ENCODE measurements around the gene NFKBIE. TPM values are rescaled to one million over a fixed set of nuclear protein-coding genes. Genes with fewer than 3 reads are reported as not detected.
A peak's percentile ranks its signal among the peaks of the same experiment; 100 is the strongest.

The NFKBIE gene
- total and polyA plus RNA-seq, 2 of the 13 experiments (the other 11 are each of a cell fraction or from before 2014, with no cell fraction given), result 6.7 to 14.5 TPM

DNA sequence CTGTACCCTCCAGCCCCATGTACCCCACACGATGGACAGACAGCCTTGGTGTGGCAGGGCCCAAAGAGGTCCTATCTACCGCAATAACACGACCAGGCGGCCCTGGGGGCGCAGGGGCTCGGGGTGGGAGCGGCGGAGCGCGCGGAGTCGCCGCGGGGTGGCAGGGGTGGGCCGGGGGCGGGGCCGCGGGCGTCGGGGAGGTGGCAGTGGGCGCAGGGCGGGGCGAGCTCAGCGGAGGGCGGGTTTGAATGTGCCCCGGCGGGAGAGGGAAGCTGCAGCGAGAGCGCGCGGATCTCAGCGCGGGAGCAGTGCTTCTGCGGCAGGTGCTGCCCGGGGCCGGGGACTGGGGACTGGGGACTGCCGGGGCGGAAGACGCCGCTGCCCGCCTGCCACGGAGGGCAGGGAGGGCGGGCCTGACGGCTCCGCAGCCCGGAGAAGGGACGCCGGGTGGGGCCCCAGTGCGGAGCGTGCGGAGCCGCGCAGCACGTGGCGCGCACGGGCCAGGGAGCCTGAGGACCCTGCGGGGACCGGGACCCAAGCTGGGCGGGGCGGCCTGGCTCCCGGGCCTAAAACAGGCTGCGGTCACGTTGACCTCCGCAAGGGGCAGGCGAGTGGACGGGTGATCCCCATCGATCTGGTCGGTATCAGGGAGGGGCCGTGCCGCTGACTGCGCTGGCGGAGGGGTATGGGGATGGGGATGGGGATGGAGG lies 41.9 kb downstream of the NFKBIE start, which contains the start of gene SLC29A1 (continued):
- TF ChIP-seq SRSF9 (IDR thresholded peaks at IDR 0.05; ENCODE audit: borderline replicate concordance, insufficient read depth, low read depth, low read length, poor library complexity, severe bottlenecking) (no peak), GFI1 (CRISPR knock-in tag; IDR thresholded peaks at IDR 0.05; ENCODE audit: borderline replicate concordance) (peak; percentile 47; the same call in 1 of the 2 replicates), MTA3 (CRISPR knock-in tag; IDR thresholded peaks at IDR 0.05) (no peak), ZNF451 (CRISPR knock-in tag; IDR thresholded peaks at IDR 0.05) (peak; percentile 89), MED1 (CRISPR knock-in tag; IDR thresholded peaks at IDR 0.05) (peak; percentile 70), ZNF543 (CRISPR knock-in tag; IDR thresholded peaks at IDR 0.05) (no peak), ZNF24 (IDR thresholded peaks at IDR 0.05) (no peak), ZNF572 (CRISPR knock-in tag; IDR thresholded peaks at IDR 0.05) (no peak), ZNF839 (CRISPR knock-in tag; IDR thresholded peaks at IDR 0.05; ENCODE audit: borderline replicate concordance) (no peak; the same call in 1 of the 2 replicates), ATF7-NPFF (CRISPR knock-in tag; IDR thresholded peaks at IDR 0.05; ENCODE audit: low read depth) (no peak; the same call in none of the 2 replicates), ATRX (CRISPR knock-in tag; IDR thresholded peaks at IDR 0.05; ENCODE audit: borderline replicate concordance) (no peak), RORA (CRISPR knock-in tag; IDR thresholded peaks at IDR 0.05) (no peak)
- TF ChIP-seq, protein P1, sequence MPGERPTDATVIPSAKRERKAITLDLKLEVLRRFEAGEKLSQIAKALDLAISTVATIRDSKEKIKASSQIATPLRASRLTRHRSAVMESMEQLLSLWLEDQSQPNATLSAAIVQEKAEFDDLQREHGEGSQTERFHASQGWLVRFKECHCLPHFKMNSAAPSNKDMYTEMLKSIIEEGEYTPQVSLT (CRISPR knock-in tag; IDR thresholded peaks at IDR 0.05; ENCODE audit: borderline replicate concordance, low read depth), result no peak
- TF ChIP-seq, protein P2, sequence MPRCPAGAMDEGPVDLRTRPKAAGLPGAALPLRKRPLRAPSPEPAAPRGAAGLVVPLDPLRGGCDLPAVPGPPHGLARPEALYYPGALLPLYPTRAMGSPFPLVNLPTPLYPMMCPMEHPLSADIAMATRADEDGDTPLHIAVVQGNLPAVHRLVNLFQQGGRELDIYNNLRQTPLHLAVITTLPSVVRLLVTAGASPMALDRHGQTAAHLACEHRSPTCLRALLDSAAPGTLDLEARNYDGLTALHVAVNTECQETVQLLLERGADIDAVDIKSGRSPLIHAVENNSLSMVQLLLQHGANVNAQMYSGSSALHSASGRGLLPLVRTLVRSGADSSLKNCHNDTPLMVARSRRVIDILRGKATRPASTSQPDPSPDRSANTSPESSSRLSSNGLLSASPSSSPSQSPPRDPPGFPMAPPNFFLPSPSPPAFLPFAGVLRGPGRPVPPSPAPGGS (CRISPR knock-in tag; IDR thresholded peaks at IDR 0.05), result peak; percentile 81; the same call in 1 of the 2 replicates
- TF ChIP-seq, protein P3, sequence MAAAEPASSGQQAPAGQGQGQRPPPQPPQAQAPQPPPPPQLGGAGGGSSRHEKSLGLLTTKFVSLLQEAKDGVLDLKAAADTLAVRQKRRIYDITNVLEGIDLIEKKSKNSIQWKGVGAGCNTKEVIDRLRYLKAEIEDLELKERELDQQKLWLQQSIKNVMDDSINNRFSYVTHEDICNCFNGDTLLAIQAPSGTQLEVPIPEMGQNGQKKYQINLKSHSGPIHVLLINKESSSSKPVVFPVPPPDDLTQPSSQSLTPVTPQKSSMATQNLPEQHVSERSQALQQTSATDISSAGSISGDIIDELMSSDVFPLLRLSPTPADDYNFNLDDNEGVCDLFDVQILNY (CRISPR knock-in tag; conservative IDR thresholded peaks at IDR 0.05), result peak; percentile 60; the same call in 1 of the 2 replicates
- TF ChIP-seq, protein P4, sequence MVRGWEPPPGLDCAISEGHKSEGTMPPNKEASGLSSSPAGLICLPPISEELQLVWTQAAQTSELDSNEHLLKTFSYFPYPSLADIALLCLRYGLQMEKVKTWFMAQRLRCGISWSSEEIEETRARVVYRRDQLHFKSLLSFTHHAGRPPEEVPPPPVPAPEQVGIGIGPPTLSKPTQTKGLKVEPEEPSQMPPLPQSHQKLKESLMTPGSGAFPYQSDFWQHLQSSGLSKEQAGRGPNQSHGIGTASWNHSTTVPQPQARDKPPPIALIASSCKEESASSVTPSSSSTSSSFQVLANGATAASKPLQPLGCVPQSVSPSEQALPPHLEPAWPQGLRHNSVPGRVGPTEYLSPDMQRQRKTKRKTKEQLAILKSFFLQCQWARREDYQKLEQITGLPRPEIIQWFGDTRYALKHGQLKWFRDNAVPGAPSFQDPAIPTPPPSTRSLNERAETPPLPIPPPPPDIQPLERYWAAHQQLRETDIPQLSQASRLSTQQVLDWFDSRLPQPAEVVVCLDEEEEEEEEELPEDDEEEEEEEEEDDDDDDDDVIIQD (CRISPR knock-in tag; IDR thresholded peaks at IDR 0.05; ENCODE audit: low read depth), result no peak
- TF ChIP-seq, protein P5, sequence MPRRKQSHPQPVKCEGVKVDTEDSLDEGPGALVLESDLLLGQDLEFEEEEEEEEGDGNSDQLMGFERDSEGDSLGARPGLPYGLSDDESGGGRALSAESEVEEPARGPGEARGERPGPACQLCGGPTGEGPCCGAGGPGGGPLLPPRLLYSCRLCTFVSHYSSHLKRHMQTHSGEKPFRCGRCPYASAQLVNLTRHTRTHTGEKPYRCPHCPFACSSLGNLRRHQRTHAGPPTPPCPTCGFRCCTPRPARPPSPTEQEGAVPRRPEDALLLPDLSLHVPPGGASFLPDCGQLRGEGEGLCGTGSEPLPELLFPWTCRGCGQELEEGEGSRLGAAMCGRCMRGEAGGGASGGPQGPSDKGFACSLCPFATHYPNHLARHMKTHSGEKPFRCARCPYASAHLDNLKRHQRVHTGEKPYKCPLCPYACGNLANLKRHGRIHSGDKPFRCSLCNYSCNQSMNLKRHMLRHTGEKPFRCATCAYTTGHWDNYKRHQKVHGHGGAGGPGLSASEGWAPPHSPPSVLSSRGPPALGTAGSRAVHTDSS (CRISPR knock-in tag; conservative IDR thresholded peaks at IDR 0.05), result 0 out of 2 replicates have a peak, but pooled peaks have one; percentile 32

Measured in HepG2 (cell line).